NCI-H510A (cell line): ENCODE data around the gene TBX4.

Experiments used
- DNase-seq: peaks from one replicate; lab custom pipeline; 2025; lab: John Stamatoyannopoulos, UW

The TBX4 gene

GRCh38 chr17:61452301-61453290, at the start of gene TBX4:
Gene TBX4, plus strand, starts transcription at chr17:61452422. Its CDS starts 4,069 bp downstream, at chr17:61456491.
- no peak for DNase-seq

GRCh38 chr17:61402978-61403800, 49.0 kb upstream of the TBX4 start:
- peak; percentile 60 for DNase-seq

GRCh38 chr17:61403801-61404662, 48.2 kb upstream of the TBX4 start:
- no peak for DNase-seq

- DNase-seq = no peak
These were observed 47.6 kb upstream of the TBX4 start for GRCh38 chr17:61404663-61404912.

GRCh38 chr17:61404913-61405685, 47.1 kb upstream of the TBX4 start:
- DNase-seq = no peak

- DNase-seq = no peak
These were observed 46.3 kb upstream of the TBX4 start for GRCh38 chr17:61405686-61406536.

GRCh38 chr17:61406537-61406845, 45.7 kb upstream of the TBX4 start:
- DNase-seq = no peak

GRCh38 chr17:61406971-61407911, 45.0 kb upstream of the TBX4 start:
- no peak for DNase-seq

GRCh38 chr17:61408151-61409041, 43.8 kb upstream of the TBX4 start:
- DNase-seq = no peak

GRCh38 chr17:61409301-61410112, 42.7 kb upstream of the TBX4 start:
- DNase-seq = no peak

- DNase-seq = peak; percentile 85
These were observed 41.8 kb upstream of the TBX4 start for GRCh38 chr17:61410141-61411010.

- no peak for DNase-seq
These were observed 41.3 kb upstream of the TBX4 start for GRCh38 chr17:61411011-61411260.

GRCh38 chr17:61411261-61412142, 40.7 kb upstream of the TBX4 start:
- DNase-seq = no peak

GRCh38 chr17:61412143-61412859, 39.9 kb upstream of the TBX4 start:
- peak; percentile 71 for DNase-seq
